ENCODE data around the gene PRKCH. TPM values are rescaled to one million over a fixed set of nuclear protein-coding genes. Genes with fewer than 3 reads are reported as not detected.

The PRKCH gene
- total RNA-seq, 1 donor from 2014 or later: 9.0 TPM

- peaks cover 39% of the 10 kb centered on the region for H3K4me1 Mint-ChIP-seq
- H3K9me3 Mint-ChIP-seq: peaks cover 3% of the 10 kb centered on the region
- DNase-seq (ENCODE audit: low spot score in 2 of 2, unreplicated experiment in 2 of 2): peak in 1 of 2 experiments; percentile 45
- H3K27ac Mint-ChIP-seq: peak overlapping the region; percentile 23
- TF ChIP-seq CTCF (IDR thresholded peaks at IDR 0.05; ENCODE audit: unreplicated experiment): no peak
- H3K36me3 Mint-ChIP-seq: no peaks in the 10 kb centered on the region
- no peaks in the 10 kb centered on the region for H3K27me3 Mint-ChIP-seq (ENCODE audit: low read depth)
- H3K4me3 Mint-ChIP-seq: no peak overlapping the region
Observed at GRCh38 chr14:61561657-61562276, 240.4 kb downstream of the PRKCH start.

DNA sequence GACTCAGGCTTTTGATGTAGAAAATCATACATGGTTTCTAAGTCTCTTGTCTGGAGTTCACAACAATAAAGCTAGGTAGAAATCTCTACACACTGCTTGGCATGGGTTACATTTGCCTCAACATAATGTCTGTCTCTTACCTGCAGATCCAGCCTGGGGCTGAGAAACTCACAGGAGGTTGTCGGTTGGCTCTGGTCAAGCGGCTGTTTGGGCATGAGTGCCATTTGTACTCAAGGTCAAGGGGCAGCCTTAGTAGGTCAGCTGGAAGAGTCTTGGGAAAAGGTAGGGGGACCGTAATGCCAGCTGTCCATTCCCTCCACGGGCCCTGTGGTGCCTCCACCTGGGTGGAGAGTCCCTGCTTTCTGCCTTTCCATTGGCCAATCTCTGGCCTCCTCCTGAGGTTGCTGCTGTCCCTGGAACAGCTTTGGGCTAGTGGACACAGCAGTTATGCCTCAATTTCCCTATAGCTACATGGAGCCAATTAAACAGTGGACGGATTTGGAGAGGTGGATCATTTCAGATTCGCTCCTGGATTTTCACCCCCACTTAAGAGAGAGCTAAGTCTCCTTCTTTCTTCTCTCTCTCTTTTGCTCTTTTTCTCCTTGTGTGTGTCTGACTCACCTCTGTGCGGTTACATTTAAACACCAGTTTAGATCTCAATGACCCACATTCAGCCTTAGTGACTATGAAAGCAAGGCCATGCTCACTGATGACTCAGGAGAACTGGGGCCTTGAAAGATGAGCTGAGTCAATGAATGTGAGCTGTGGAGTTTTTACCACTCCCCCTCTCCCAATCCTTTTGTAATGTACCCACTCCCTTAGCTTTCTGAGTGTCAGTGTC is 241.2 kb downstream of the PRKCH start:
- Mint-ChIP-seq H3K4me3 (no peak overlapping the region), H3K36me3 (no peaks in the 10 kb centered on the region), H3K9me3 (peaks cover 3% of the 10 kb centered on the region), H3K27ac (peak overlapping the region; percentile 32), H3K27me3 (ENCODE audit: low read depth) (no peaks in the 10 kb centered on the region), H3K4me1 (peaks cover 39% of the 10 kb centered on the region)
- no peak for TF ChIP-seq CTCF (IDR thresholded peaks at IDR 0.05; ENCODE audit: unreplicated experiment)
- no peak for DNase-seq (ENCODE audit: low spot score in 2 of 2, unreplicated experiment in 2 of 2)

- Mint-ChIP-seq H3K4me1 (peaks cover 42% of the 10 kb centered on the region), H3K4me3 (no peak overlapping the region), H3K36me3 (no peaks in the 10 kb centered on the region), H3K27me3 (ENCODE audit: low read depth) (no peaks in the 10 kb centered on the region), H3K27ac (no peak overlapping the region), H3K9me3 (peaks cover 3% of the 10 kb centered on the region)
- DNase-seq (ENCODE audit: low spot score in 2 of 2, unreplicated experiment in 2 of 2): no peak
- no peak for TF ChIP-seq CTCF (IDR thresholded peaks at IDR 0.05; ENCODE audit: unreplicated experiment)
Observed at GRCh38 chr14:61563162-61563511, 241.8 kb downstream of the PRKCH start.

GRCh38 chr14:61563880-61564617 is 242.7 kb downstream of the PRKCH start:
- Mint-ChIP-seq H3K4me3 (no peak overlapping the region), H3K27me3 (ENCODE audit: low read depth) (no peaks in the 10 kb centered on the region), H3K36me3 (no peaks in the 10 kb centered on the region), H3K9me3 (peaks cover 3% of the 10 kb centered on the region), H3K27ac (peak overlapping the region; percentile 11), H3K4me1 (peaks cover 47% of the 10 kb centered on the region)
- no peak for DNase-seq (ENCODE audit: low spot score in 2 of 2, unreplicated experiment in 2 of 2)
- TF ChIP-seq CTCF (IDR thresholded peaks at IDR 0.05; ENCODE audit: unreplicated experiment): no peak

DNA sequence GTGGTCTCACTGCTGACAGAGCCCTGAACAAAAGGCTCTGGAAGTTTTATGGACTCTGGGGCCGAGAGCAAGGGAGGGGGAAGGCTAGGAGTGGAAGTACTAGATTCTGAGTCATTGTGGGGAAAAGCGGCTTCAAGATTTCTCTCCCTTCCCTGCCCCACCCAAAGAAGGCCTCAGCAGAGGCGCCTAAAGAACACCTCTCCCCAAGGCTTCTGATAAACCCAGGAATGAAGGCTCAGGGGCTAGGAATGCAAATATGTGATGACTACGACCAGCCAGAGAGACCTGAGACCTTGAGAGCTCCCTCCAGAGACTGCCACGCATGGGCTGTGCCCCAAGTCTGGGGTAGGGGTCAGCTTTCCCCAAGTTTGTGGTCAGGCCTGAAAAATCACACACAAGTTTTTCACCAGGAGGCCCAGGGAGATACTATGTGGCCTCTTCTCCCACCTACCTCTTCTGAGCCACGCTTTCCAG is 243.3 kb downstream of the PRKCH start:
- no peak overlapping the region for H3K4me3 Mint-ChIP-seq
- peaks cover 3% of the 10 kb centered on the region for H3K9me3 Mint-ChIP-seq
- H3K36me3 Mint-ChIP-seq: no peaks in the 10 kb centered on the region
- peaks cover 53% of the 10 kb centered on the region for H3K4me1 Mint-ChIP-seq
- TF ChIP-seq CTCF (IDR thresholded peaks at IDR 0.05; ENCODE audit: unreplicated experiment): no peak
- H3K27me3 Mint-ChIP-seq (ENCODE audit: low read depth): no peaks in the 10 kb centered on the region
- H3K27ac Mint-ChIP-seq: peak overlapping the region; percentile 11
- DNase-seq (ENCODE audit: low spot score in 2 of 2, unreplicated experiment in 2 of 2): no peak
